Left ventricle myocardium superior (tissue), 1 donor: Measurements from ENCODE around the gene ZNF142. TPM values are rescaled to one million over a fixed set of nuclear protein-coding genes. Genes with fewer than 3 reads are reported as not detected.

Source experiments
- ATAC-seq: fragments of 200-7000 bp; cut with Tn5 transposase; one replicate; pipeline ENCODE4 v1.9.1; 2020; ENCODE audit warnings: mild to moderate bottlenecking, moderate library complexity
- DNase-seq: peaks from one replicate; pipeline ENCODE4 v3.0.0-alpha.2; 2020
- intact Hi-C: fragments of 100-400 bp; cut with micrococcal nuclease; formaldehyde crosslinking; loops from one replicate; pipeline ENCODE4 v1.11.0; 2022
- total RNA-seq: library from RNA; stranded (reverse); fragmentation: NEBNext Ultra II Directional; extraction: Animal tissue kit (Norgen Biotek cat#: 25700); gene quantifications from one replicate; pipeline ENCODE4 v1.2.1, GENCODE V29; 2021
- donor health status: DM: no; HTN: yes; CAD: no; lungs with severe emphysema.

The ZNF142 gene
- total RNA-seq, 1 donor from 2014 or later: 21.4 TPM

- intact Hi-C loops: no loop called here
Measured at GRCh38 chr2:218655751-218656150, 3.7 kb downstream of the ZNF142 start.

GRCh38 chr2:218648787-218649100 is 10.7 kb downstream of the ZNF142 start:
- ATAC-seq (peak; percentile 9), DNase-seq (no peak)
- intact Hi-C loops: no loop called here

More at GRCh38 chr2:218655751-218656150, 3.7 kb downstream of the ZNF142 start:
- ATAC-seq (peak; percentile 74), DNase-seq (peak; percentile 41)

GRCh38 chr2:218648088-218648786 is 11.2 kb downstream of the ZNF142 start:
- DNase-seq: peak; percentile 47
- intact Hi-C loops: no loop called here
- peak; percentile 63 for ATAC-seq

DNA sequence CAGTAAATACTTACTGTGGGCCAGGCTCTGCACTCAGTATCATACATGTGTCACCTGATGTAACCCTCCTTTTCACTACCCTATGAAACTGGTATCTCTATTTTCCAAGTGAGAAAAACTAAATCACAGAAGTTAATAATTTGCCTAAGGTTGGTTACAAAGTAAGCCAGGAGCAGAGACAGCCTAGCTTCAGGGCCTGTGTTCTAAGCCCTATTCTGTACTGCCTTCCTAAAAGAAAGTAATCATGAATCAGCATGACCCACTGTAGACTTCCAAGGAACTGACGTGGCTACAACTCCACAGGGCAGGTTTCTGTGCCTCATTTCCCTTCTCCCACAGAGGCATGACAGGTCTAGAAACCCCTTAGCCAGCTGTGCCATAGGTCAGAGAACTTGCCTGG is 14.3 kb downstream of the ZNF142 start:
- intact Hi-C loops: no loop called here
- DNase-seq (no peak), ATAC-seq (no peak)

DNA sequence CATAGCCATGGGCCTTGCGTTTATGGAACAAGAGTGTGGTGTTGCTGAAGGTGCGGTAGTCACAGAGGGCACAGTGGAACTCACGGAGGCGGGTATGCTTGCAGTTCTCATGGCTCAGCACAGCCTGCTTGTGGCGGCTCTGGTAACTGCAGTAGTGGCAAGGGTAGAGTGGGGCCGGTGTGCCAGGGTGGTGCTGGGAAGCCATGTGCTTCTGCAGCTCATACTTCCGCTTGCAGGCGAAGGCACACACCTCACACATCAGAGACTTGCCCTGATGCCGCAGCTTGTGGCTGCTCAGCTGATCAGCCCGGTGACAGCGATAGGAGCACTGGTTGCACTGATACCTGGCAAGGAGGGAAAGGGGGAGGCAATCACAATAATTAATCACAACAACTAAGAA is 14.7 kb downstream of the ZNF142 start:
- DNase-seq: no peak
- intact Hi-C loops: no loop called here
- no peak for ATAC-seq

- no peak for DNase-seq
- intact Hi-C loops: no loop called here
- no peak for ATAC-seq
Measured at GRCh38 chr2:218643751-218644310, 15.6 kb downstream of the ZNF142 start.

- DNase-seq (no peak), ATAC-seq (no peak)
- intact Hi-C loops: no loop called here
Measured at GRCh38 chr2:218642786-218643185, 16.6 kb downstream of the ZNF142 start.

GRCh38 chr2:218642121-218642656 is 17.2 kb downstream of the ZNF142 start:
- DNase-seq (no peak), ATAC-seq (no peak)
- intact Hi-C loops: no loop called here

GRCh38 chr2:218638372-218638771 is 21.1 kb downstream of the ZNF142 start:
- no peak for ATAC-seq
- intact Hi-C loops: no loop called here

DNA sequence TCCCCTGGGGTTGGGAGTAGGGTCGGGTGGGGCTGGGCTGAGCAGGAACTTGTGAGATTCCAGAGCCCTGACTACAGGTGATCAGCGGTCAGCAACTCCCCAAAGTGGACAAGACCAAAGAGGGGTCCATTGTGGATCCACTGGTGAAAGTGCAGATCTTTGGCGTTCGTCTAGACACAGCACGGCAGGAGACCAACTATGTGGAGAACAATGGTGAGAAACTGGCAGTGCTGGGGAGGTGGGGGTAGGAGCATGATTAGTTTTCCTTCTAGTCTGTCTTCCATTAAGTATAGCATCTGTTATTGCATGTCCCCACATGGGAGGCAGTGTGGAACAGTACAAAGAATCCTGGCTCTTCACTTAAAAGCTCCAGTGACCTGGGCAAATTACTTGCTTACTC is 23.7 kb downstream of the ZNF142 start:
- ATAC-seq (no peak), DNase-seq (no peak)
- intact Hi-C loops: no loop called here

More at GRCh38 chr2:218638372-218638771, 21.1 kb downstream of the ZNF142 start:
- no peak for DNase-seq

GRCh38 chr2:218631837-218632236 is 27.6 kb downstream of the ZNF142 start:
- ATAC-seq: no peak
- DNase-seq: no peak
- intact Hi-C loops: no loop called here

DNA sequence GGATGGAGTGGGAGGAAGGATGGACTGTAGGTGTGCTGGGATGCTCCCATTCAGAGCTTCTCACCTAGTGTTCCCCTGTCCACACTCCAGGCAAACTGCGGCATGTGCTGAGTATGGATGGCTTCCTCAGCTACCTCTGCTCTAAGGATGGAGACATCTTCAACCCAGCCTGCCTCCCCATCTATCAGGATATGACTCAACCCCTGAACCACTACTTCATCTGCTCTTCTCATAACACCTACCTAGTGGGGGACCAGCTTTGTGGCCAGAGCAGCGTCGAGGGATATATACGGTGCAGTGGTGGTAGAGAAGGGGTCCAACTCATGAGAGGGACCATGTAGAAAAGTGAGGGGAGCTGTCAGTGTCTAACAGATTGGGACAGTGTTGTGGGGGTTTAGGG is 31.5 kb downstream of the ZNF142 start:
- DNase-seq (no peak), ATAC-seq (no peak)
- intact Hi-C loops: no loop called here

DNA sequence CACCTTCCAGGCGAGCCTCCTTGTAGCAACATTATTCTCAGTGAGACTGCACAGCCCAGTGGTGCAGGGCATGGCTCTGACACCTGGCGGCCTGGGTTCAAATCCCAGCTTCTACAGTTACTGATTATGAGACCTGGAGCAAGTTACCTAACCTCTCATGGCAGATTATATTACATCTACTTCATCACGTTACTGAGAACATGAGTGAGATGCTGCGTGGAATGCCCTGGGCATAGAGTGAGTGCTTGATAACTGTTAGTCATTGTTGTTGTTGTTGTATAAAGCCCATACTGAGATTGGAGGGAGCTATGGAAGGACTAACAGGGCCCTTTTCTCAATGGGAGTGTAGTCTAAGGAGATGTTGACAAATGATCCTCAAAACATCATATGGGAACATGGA is 33.1 kb downstream of the ZNF142 start:
- intact Hi-C loops: no loop called here
- no peak for ATAC-seq

DNA sequence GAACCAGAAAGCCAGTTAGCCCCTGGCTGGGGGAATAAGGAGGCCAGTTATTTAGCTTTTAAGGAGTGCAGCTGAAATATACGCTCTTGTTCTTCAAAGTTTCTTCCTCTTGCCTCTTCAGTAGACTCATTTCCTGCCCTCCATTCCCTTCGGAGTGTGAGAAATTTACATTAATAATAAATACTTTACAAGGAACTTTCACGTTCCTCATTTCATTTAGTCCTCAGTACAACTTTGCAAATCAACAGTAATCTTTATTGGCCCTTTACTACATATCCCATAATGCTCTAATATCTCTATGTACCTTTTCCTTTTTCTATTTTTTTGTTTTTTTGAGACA is 36.1 kb downstream of the ZNF142 start:
- DNase-seq (no peak), ATAC-seq (no peak)
- intact Hi-C loops: no loop called here

More for the DNA sequence above, 33.1 kb downstream of the ZNF142 start:
- no peak for DNase-seq

GRCh38 chr2:218622606-218623365 is 36.6 kb downstream of the ZNF142 start:
- intact Hi-C loops: no loop called here
- ATAC-seq (peak; percentile 62), DNase-seq (no peak)

- intact Hi-C loops: no loop called here
- ATAC-seq (no peak), DNase-seq (no peak)
Measured at GRCh38 chr2:218621007-218621406, 38.4 kb downstream of the ZNF142 start.

- no peak for ATAC-seq
- no peak for DNase-seq
- intact Hi-C loops: no loop called here
Measured at GRCh38 chr2:218618102-218618860, 41.1 kb downstream of the ZNF142 start.

DNA sequence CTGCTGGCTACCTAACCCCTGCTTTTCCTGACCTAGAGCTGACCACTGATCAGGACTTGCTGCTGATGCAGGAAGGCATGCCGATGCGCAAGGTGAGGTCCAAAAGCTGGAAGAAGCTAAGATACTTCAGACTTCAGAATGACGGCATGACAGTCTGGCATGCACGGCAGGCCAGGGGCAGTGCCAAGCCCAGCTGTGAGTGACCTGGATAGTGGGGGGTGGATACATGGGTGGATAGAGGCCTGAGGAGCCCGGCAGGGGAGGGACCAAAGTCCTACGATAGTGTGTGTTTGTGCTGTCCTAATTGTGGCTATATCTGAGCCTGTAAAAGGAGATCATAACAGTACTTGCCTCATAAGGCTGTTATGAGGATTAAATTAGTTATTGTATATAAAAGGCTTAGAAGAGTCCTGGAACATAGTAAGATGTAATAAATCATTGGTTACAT is 43.5 kb downstream of the ZNF142 start:
- intact Hi-C loops: no loop called here
- DNase-seq (no peak), ATAC-seq (no peak)

DNA sequence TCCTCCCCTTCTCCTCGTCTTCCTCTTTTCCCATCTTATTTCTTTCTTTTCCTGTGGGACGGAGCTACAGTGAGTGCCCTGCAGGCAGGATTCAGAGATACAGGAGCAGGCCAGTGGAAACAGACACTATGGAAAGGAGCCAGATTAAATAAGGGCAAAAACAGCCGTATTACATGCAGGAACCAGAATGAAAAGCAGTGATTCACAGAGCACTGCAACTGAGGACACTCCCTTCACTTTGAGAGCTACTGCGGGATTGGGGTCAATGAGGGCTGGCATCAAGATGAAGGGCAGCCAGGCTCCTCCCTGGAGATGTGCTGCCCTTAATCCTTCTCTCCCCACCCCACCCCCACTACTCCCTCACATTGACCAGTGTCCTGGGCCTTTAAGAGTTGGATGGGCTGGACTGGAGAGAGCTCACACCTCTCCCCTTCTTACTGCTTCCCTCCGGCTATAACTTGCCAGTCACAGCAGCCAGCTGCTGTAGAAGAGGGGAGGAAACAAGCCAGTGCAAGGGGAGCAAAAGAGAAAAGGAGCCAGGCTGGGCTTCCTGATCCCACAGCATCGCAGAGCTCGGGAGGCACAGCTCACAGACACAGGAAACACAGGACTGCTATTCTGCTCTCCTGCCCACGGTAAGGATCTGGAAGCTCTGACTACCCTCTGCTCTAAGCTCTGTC is 51.8 kb downstream of the ZNF142 start, which contains the start of gene PLCD4:
PLCD4 (plus strand) TSS at position 464 of the 680 bp plus-strand sequence. CDS start 7,841 bp downstream, outside the sequence.
- ATAC-seq: peak; percentile 79
- intact Hi-C loops: no loop called here
- no peak for DNase-seq
